Fibroblast of pulmonary artery (primary cell): ENCODE results near the gene GRWD1.
A peak's percentile ranks its signal among the peaks of the same experiment; 100 is the strongest.

Source experiments
- DNase-seq: peaks from one replicate; pipeline ENCODE4 v3.0.0-alpha.2; 2010; ENCODE audit warnings: low read depth
- H3K4me3 ChIP-seq: replicated peaks from 2 replicates; pipeline ENCODE4 v1.5.1; 2011; ENCODE audit warnings: low read depth, mild to moderate bottlenecking, control low read depth, low read length, moderate library complexity
- TF ChIP-seq, protein P1 (sequence below): IDR thresholded peaks from 2 replicates; pipeline ENCODE4 v1.5.1; 2011; ENCODE audit warnings: mild to moderate bottlenecking, control low read depth, low read length, inconsistent platforms; ENCODE audit errors: missing control alignments

GRWD1 gene

DNA sequence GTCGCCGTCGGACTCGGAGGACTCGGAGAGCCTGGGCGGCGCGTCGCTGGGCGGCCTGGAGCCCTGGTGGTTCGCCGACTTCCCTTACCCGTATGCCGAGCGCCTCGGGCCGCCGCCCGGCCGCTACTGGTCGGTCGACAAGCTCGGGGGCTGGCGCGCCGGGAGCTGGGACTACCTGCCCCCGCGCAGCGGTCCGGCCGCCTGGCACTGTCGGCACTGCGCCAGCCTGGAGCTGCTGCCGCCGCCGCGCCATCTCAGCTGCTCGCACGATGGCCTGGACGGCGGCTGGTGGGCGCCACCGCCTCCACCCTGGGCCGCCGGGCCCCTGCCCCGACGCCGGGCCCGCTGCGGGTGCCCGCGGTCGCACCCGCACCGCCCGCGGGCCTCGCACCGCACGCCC lies 2.5 kb upstream of the GRWD1 start:
- TF ChIP-seq, protein P1, sequence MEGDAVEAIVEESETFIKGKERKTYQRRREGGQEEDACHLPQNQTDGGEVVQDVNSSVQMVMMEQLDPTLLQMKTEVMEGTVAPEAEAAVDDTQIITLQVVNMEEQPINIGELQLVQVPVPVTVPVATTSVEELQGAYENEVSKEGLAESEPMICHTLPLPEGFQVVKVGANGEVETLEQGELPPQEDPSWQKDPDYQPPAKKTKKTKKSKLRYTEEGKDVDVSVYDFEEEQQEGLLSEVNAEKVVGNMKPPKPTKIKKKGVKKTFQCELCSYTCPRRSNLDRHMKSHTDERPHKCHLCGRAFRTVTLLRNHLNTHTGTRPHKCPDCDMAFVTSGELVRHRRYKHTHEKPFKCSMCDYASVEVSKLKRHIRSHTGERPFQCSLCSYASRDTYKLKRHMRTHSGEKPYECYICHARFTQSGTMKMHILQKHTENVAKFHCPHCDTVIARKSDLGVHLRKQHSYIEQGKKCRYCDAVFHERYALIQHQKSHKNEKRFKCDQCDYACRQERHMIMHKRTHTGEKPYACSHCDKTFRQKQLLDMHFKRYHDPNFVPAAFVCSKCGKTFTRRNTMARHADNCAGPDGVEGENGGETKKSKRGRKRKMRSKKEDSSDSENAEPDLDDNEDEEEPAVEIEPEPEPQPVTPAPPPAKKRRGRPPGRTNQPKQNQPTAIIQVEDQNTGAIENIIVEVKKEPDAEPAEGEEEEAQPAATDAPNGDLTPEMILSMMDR, result no peak
- no peak overlapping the region for H3K4me3 ChIP-seq

DNA sequence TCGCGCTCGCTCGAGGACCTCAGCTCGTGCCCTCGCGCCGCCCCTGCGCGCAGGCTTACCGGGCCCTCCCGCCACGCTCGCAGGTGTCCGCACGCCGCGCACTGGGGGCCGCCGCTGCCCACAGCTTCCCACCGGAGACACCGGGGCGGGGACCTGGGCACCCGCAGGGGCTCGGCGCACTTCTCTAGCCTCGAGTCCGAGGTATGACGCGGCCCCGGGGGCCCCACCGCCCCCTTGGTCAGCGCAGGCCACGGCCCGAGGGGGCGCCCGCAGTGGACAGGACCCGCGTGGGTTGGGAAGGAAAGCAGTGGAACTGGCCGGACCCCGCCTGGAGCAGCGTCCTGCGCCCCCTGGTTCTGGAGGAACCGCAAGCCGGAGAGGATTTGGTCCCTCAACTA lies 2.1 kb upstream of the GRWD1 start:
- TF ChIP-seq, protein P1, result no peak
- DNase-seq, result no peak
- no peak overlapping the region for H3K4me3 ChIP-seq

More for the DNA sequence above, 2.5 kb upstream of the GRWD1 start:
- no peak for DNase-seq

DNA sequence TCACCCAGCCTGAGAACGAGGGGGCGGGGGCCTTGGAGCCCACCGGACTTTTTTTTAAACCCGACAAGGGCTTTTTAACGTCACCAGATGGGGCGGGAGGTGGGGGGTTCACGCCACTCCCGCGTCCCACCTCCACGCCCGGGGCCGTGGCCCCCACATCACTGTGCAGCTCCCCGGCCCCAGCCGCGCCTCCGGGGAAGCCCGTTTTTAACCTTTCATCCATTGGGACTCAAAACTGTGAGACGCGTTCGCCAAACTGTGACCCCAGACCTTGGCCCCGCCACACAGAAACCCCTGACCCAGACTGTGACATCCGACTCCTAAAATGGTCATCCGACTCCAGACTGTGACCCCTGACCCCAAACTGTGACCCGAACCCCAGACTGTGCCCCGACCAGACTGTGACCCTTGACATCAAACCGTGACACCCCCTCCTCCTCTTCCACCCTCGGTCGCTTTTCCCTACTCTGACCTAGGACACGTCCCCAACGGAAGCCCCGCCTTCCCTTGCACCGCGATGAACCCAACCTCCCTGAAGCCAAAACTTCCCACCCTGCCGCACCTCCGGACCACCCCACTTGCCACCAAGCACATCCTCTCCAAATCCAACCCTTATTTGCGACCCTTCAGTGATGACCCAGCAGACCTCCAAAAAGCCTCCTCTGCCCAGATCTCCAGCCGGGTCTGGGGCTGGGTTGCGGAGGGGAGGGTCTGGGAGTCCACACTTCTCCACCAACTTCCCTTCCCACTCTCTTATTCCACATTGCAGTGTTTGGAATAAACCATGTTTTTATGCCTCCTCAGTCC lies 1.5 kb upstream of the GRWD1 start:
- peak overlapping the region; percentile 99 for H3K4me3 ChIP-seq
- TF ChIP-seq, protein P1, result no peak

DNA sequence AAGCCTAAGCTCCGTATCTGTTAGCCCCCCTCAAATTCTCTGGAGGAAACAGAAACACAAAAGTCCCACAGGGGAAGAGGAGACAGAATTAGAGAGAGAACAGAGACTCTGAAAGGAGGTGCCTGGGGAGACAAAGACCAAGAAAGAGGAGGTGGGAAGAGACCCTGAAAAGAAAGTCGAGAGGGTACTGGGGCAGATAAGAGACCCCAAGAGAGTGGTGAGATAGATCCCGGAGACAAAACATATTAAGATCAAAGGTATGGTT lies 915 bp upstream of the GRWD1 start:
- TF ChIP-seq, protein P1, result no peak
- peak overlapping the region; percentile 99 for H3K4me3 ChIP-seq
- no peak for DNase-seq

More for the DNA sequence above, 1.5 kb upstream of the GRWD1 start:
- DNase-seq, result no peak

DNA sequence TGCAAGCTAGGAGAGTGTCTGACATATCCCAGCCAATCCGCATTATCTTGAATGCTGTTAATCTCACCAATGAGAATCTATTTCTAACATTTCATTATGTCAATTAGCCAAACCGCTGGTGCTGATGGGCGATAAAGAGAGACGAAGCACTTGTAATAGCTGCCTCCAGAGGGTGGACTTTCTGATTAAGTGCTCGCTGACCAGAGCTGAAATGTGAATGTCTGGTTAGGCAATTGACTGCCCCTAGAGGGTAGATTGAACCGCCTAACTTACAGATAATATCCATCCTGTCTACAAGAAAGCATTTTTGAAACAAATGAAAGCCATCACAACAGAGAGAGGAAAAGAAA lies 552 bp upstream of the GRWD1 start:
- TF ChIP-seq, protein P1, result peak; percentile 73
- H3K4me3 ChIP-seq, result peak overlapping the region; percentile 99
- DNase-seq, result peak; percentile 94

DNA sequence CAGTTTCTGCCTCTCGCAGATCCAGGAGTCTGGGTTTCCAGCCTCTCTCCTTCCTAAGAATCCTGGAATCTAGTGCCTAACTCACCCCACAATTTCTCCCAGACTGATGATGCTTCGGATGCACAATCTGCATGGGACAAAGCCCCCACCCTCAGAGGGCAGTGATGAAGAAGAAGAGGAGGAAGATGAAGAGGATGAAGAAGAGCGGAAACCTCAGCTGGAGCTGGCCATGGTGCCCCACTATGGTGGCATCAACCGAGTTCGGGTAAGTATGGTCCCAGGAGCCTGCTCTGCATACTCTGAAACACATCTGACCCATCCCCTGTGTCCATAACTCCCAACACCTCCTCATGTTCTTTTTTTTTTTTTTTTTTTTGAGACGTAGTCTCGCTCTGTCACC lies 796 bp downstream of the GRWD1 start:
- DNase-seq, result no peak
- TF ChIP-seq, protein P1, result no peak
- peak overlapping the region; percentile 99 for H3K4me3 ChIP-seq

DNA sequence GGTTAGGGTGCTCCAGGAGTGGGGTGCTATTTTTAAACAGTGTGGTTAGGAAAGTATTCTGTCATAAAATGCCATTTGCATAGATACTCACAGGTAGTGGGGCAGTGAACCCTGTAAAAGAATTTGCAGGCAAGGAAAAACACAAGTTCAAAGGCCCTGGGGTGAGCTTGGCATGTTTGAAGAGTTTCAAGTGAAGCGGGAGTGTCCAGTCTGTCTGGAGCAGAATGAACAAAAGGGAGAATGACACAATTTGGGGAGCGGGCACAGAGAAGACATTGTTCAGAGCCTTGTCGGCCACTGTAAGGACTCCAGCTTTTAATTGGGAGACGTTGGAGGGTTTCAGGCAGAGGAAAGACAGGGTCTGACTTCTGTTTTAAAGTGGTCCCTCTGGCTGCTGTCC lies 2.8 kb downstream of the GRWD1 start:
- H3K4me3 ChIP-seq, result no peak overlapping the region
- TF ChIP-seq, protein P1, result no peak
- DNase-seq, result no peak
